GM21526 (cell line): ENCODE data around the gene NFASC.

Experiments used
- ATAC-seq: cut with Tn5 transposase; IDR thresholded peaks from one replicate; pipeline ENCODE4 v1.9.1; 2021; ENCODE audit warnings: moderate library complexity; ENCODE audit not compliant: unreplicated experiment, low FRiP score

The NFASC gene

DNA sequence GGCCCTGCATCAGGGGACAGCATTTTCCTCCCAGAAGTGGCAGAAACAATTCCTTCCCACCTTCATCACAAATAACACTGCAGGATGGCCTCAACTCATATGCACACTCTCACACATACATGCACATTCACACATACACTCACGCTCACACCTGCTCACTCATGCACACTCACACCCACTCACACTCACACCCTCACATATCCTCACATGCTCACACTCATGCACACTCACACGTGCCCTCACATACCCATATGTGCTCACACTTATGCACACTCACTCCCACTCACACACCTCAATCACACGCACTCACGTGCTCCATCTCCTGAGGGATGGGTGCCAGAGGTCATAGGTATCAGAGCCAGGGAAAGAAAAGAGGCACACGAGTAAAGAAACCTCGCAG, 77.1 kb downstream of the NFASC start:
- no peak for ATAC-seq

DNA sequence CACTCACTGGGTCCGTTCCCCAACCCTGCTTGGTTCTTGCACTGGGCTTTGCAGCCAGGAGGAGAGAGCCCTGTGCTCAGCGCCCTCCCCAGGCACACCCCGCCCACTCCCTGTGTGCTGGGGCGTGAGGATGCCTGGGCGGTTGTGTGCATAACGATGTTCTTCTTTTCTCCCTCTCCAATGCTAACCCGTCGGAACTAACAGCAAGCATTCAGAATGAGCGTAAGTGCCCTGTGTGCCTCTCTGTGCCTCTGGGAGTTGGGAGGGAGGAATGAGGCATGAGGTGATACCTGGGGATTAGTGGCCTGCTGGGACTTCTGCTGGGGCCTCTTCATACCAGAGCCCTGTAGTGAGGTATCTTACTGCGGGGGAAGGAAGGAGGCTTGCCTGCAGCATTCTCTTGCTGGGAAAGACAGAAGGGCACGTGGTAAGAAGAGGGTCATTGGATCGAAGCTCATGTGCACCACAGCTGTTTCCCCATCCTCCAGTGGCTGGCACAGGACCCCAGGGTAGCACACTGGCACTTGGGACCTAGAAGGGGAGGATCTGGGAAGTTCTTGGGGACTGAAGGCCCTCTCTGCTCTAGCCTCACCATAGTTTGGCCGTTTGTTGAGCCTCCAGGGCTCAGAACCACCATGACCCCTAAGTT, 79.8 kb downstream of the NFASC start:
- ATAC-seq, result no peak

GRCh38 chr1:204958317-204959307, 88.0 kb downstream of the NFASC start:
- ATAC-seq, result no peak

DNA sequence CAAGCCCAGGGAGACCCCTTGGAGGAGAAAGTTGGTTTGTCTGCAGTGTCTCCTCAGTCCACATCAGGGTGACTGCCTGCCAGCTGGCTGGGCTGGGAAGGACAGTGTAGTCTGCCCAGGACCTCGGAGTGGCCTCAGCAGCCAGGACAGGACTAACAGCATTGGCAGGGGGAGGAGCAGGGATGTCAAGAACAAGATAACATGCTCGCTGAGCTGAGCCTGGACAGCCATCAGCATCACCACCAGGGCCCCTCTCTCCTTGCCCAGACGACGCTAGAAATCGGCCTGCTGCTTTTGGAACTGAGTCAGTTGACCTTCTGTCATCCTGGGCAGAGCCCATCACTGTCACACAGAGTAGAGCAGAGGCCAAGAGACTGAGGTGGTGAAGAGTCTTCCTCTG, 88.7 kb downstream of the NFASC start:
- ATAC-seq, result no peak

GRCh38 chr1:204959836-204960235, 89.2 kb downstream of the NFASC start:
- no peak for ATAC-seq

- ATAC-seq, result no peak
These were observed 89.9 kb downstream of the NFASC start for GRCh38 chr1:204960306-204961125.

DNA sequence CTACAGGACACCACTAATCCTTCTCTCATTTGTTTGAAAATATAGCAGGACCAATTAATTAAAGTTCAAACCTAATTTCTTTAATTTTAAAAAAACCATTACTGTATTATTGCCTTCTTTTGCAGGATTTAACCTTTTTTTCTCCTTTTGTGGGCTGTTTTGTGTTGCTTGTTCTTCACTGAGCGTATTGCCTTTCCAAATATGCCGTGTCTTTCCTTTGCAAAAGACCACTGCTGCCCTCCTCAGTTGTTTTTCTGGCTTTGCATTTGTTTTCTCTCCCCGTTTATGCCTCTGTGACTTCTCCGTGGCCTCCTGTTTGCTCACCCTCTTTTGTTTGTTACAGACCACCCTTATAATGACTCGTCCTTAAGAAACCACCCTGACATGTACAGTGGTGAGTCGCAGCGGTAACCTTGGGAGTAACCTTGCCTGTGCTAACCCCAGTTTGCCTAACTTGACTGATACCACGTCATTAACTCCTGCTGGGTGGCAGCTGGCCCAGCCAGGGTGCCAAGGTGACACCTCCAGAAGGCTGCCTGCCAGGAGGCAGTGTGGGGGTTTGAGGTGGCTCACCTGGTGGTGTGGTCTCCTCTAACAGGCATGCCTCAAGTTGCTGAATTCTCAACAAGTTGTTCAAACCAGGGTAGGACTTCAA, 91.2 kb downstream of the NFASC start:
- ATAC-seq, result no peak

GRCh38 chr1:204962742-204963632, 92.3 kb downstream of the NFASC start:
- no peak for ATAC-seq

DNA sequence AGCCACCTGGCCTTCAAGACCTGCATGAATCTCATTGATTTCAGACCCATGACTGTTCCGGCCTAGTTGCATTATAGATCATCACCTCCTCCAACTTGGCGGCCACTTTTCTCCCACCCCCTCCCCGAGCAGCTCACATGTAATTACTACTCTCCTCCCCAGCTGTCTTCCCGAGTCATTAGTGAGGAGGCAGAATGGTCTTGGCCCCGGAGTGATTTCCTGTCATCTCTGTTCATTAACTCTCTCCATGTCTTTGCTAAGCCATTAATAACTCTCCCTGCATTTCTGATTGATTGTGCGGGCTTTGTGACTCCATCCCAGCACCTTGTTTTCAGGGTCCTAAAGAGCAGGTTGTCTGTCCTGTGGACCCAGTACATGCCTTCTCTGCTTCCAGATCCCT, 96.8 kb downstream of the NFASC start:
- no peak for ATAC-seq

DNA sequence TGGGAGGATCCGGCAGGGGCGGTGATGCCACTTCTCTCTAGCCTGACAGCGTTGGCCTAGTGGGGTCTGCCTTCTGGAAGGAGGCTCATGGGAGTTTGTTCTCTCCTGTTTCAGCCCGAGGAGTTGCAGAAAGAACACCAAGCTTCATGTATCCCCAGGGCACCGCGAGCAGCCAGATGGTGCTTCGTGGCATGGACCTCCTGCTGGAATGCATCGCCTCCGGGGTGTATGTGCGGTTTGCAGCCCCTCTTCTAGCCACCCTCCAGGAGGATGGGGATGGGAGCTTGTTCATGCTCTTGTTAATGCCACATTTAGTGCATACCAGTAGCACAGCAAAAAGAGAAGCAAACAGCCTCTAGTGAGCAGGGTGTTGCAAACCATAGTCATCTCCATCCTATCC, 97.5 kb downstream of the NFASC start:
- no peak for ATAC-seq

DNA sequence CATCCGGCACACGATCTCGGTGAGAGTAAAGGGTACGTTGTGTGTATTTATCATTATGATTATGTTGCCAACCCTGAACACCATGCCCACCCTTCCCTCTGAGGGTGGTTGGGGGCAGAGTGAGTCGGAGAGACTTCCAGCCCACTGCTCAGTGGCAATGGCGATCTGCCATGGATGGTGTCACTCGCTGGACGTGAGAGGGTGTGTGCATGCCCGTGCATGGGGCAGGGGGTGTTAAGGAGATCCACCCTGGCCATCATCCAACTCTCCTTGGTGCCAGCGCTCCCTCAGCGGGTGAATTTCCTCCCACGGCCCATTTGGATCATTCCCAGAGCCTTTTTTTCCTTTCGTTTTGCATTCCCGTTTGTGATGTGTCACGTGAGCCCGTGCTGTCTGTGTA, 98.3 kb downstream of the NFASC start:
- no peak for ATAC-seq

- no peak for ATAC-seq
These were observed 100.3 kb downstream of the NFASC start for GRCh38 chr1:204970937-204971336.

GRCh38 chr1:204971517-204972336, 101.1 kb downstream of the NFASC start:
- ATAC-seq, result no peak

DNA sequence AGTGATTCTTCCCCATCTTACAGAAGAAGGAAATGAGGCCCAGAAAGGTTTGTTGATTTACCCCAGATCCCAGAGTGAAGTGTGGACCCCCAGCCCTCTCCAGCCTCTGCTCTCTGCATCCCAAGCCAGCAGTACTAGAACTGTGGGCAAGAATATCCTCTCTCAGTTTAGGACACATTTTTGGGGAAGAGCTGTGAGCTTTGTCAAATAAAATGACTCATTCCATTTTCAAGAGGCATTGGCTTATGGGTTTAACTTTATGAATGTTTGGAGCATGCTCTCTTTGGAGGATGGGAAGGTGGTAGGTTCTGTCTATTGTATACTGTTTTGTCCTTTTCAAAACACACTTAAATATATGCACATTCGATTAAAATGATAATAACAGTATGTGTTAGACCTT, 101.8 kb downstream of the NFASC start:
- ATAC-seq, result no peak

- no peak for ATAC-seq
These were observed 102.8 kb downstream of the NFASC start for GRCh38 chr1:204973449-204973848.

- ATAC-seq, result no peak
These were observed 103.7 kb downstream of the NFASC start for GRCh38 chr1:204974327-204974726.

DNA sequence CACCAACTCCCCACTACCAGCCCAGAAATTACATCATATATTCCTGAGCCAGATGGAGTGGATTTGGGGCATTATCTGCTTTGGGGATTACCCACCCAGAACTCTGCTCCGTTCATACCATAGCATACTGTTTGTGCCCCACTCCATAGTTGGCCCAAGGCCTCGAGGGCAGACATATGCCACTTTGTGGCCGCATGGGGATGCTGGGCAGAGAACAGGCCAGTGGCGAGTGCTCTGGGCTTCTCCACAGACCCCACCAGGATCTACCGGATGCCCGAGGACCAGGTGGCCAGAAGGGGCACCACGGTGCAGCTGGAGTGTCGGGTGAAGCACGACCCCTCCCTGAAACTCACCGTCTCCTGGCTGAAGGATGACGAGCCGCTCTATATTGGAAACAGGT, 104.4 kb downstream of the NFASC start:
- no peak for ATAC-seq

- ATAC-seq, result no peak
These were observed 105.0 kb downstream of the NFASC start for GRCh38 chr1:204975568-204976235.
